GM21381 (cell line): ENCODE measurements around the gene SEC11C.
"Not testable (repeated sequence)": the region's sequence is repeated elsewhere in the genome, so short reads cannot be mapped to it uniquely, and the experiment has no call there.

Experiments used
- ATAC-seq: cut with Tn5 transposase; IDR thresholded peaks from one replicate; pipeline ENCODE4 v1.9.1; 2021; ENCODE audit warnings: mild to moderate bottlenecking, moderate library complexity; ENCODE audit not compliant: unreplicated experiment

The SEC11C gene

GRCh38 chr18:59139615-59140301, at the start of gene SEC11C:
Gene SEC11C, plus strand, starts transcription at chr18:59139884. Its CDS starts 65 bp downstream, at chr18:59139949.
- ATAC-seq = peak; percentile 80

- no peak for ATAC-seq
These were observed 48.6 kb upstream of the SEC11C start for GRCh38 chr18:59090966-59091603.

GRCh38 chr18:59093668-59094067, 46.0 kb upstream of the SEC11C start:
- ATAC-seq = no peak

GRCh38 chr18:59094569-59094968, 45.1 kb upstream of the SEC11C start:
- ATAC-seq = no peak

- no peak for ATAC-seq
These were observed 43.4 kb upstream of the SEC11C start for GRCh38 chr18:59096098-59096789.

GRCh38 chr18:59101830-59102414, 37.8 kb upstream of the SEC11C start:
- ATAC-seq = no peak

GRCh38 chr18:59109375-59109774, 30.3 kb upstream of the SEC11C start:
- ATAC-seq = no peak

- no peak for ATAC-seq
These were observed 25.5 kb upstream of the SEC11C start for GRCh38 chr18:59114160-59114559.

GRCh38 chr18:59123588-59124369, 15.9 kb upstream of the SEC11C start:
- no peak for ATAC-seq

- no peak for ATAC-seq
These were observed 15.3 kb upstream of the SEC11C start for GRCh38 chr18:59124370-59124704.

GRCh38 chr18:59127047-59127446, 12.6 kb upstream of the SEC11C start:
- ATAC-seq = no peak

GRCh38 chr18:59129951-59130703, 9.6 kb upstream of the SEC11C start:
- no peak for ATAC-seq

GRCh38 chr18:59132810-59133465, 6.7 kb upstream of the SEC11C start:
- no peak for ATAC-seq

GRCh38 chr18:59139291-59139614, 431 bp upstream of the SEC11C start:
- peak; percentile 68 for ATAC-seq

- ATAC-seq = no peak
These were observed 710 bp downstream of the SEC11C start for GRCh38 chr18:59140302-59140885.

- ATAC-seq = no peak
These were observed 1.8 kb downstream of the SEC11C start for GRCh38 chr18:59141294-59142068.

- ATAC-seq = no peak
These were observed 2.6 kb downstream of the SEC11C start for GRCh38 chr18:59142274-59142673.

- ATAC-seq = not testable (repeated sequence)
These were observed 3.2 kb downstream of the SEC11C start for GRCh38 chr18:59142800-59143416.
